Prostate gland (tissue), 2 donors: ENCODE results near the gene NPTXR.

ENCODE experiments used
- CTCF ChIP-seq, 4 experiments: fragments of 200-600 bp in 2 of 4; fragments of 450-650 bp in 2 of 4; sonication (generic) in 2 of 4; IDR thresholded peaks; 1 replicate in 3 of 4; 2 replicates in 1 of 4; pipeline ENCODE4 v1.5.1; 2016 to 2019; ENCODE audit warnings: antibody characterized with exemption in 4 of 4, mild to moderate bottlenecking in 2 of 4, moderate library complexity in 2 of 4
- POLR2A ChIP-seq: fragments of 450-650 bp; IDR thresholded peaks from one replicate; pipeline ENCODE4 v1.6.1; 2016; ENCODE audit warnings: antibody characterized with exemption, mild to moderate bottlenecking
- POLR2AphosphoS5 ChIP-seq: sonication (generic); formaldehyde crosslinking; IDR thresholded peaks from one replicate; pipeline ENCODE4 v1.6.1; 2017; ENCODE audit warnings: antibody characterized with exemption

- TF ChIP-seq CTCF (IDR thresholded peaks at IDR 0.05) = peak; percentile 80 to 89 (median 85)
- peak; percentile 43 for TF ChIP-seq POLR2AphosphoS5
- TF ChIP-seq POLR2A = no peak
Measured at GRCh38 chr22:38870312-38870741, 26.5 kb upstream of the NPTXR start.
